T-helper 2 cell treated with Interferon-gamma antibody and Interleukin-4, amounts not matched to agents 100 ng/mL and 5 ng/mL, for 36 hours (primary cell): Measurements from ENCODE around the gene OR8A1. TPM values are rescaled to one million over a fixed set of nuclear protein-coding genes. Genes with fewer than 3 reads are reported as not detected.

Source experiments
- intact Hi-C: fragments of 100-400 bp; cut with micrococcal nuclease; formaldehyde crosslinking; loops from one replicate; pipeline ENCODE4 v1.15.1; 2023
- total RNA-seq: library from RNA; stranded (reverse); gene quantifications from 2 replicates; pipeline ENCODE4 v1.2.3, GENCODE V29; 2022

The OR8A1 gene
- total RNA-seq: not detected in 2 replicates

DNA sequence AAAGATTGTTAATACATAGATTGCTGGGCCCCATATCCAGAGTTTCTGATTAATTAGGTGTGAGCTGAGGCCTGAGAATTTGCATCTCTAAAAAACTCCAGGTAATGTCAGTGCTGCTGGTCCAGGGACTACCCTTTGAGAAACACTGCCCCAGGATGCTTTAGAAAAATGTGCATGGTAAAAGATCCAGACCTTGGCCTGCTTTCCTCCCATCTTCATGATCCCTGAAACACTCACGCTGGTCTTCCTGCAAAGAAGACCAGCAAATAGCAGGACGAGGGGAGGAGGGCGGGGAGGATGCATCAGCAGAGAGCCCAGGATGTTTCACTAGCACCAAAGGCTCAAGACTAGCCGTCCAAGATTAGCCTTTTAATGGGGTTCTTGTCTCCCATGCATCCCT, at the start of gene OR8A1:
Gene OR8A1, plus strand, starts transcription at position 301 of the 400 bp plus-strand sequence. CDS start 123 bp downstream, outside the sequence.
- intact Hi-C loops: no loop called here

DNA sequence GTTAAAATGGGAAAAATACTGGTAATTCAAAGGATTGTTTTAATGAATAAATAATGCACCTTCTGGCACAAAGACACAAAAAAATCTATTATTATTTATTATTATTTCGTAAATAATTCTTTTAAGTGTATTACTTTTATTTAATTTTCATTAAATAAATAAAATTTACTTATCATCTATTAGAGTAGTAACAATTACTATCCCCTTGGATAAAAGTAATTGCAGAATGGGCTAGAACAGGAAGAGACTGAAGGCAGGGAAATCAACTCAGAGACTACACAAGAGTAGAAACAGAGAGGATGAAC, 49.3 kb upstream of the OR8A1 start:
- intact Hi-C loops: no loop called here

DNA sequence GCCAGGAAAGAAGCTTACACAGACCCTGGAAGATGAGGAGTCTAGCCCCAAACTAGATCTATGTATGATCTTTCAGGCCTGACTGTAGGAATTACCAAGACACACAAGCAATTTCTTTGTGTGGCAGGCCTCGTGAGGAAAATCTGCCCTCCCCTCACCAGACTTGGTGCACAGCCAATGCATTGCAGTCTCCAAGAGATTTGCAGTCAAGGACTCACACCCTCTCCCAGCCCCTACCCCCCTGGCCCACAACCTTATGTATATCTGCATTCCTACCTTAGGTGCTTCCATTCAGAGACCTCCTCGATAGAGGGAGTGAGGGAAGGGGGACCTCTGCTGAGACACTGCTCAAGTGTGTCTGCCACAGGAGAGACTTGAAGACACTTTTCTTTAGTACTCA, 36.2 kb upstream of the OR8A1 start:
- intact Hi-C loops: no loop called here

DNA sequence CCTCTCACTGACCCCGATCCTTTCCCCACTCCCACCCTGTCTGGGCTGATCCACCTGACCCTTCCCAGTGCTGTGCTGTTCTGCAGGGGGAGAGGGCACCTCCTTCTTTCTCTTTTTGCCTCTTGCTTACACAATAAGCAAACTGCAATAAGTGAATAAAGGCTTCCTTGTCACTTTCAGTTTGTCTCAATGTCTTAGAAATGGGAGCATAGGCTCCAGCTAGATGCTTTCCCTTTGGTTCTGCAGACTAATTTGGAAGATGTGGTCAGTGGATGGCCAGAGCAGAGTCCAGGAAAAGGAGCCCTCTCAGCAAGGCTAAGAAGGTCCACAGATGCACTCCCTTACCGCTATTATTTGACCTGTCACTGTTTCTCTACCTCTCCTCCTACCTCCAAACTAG, 35.7 kb upstream of the OR8A1 start:
- intact Hi-C loops: no loop called here

DNA sequence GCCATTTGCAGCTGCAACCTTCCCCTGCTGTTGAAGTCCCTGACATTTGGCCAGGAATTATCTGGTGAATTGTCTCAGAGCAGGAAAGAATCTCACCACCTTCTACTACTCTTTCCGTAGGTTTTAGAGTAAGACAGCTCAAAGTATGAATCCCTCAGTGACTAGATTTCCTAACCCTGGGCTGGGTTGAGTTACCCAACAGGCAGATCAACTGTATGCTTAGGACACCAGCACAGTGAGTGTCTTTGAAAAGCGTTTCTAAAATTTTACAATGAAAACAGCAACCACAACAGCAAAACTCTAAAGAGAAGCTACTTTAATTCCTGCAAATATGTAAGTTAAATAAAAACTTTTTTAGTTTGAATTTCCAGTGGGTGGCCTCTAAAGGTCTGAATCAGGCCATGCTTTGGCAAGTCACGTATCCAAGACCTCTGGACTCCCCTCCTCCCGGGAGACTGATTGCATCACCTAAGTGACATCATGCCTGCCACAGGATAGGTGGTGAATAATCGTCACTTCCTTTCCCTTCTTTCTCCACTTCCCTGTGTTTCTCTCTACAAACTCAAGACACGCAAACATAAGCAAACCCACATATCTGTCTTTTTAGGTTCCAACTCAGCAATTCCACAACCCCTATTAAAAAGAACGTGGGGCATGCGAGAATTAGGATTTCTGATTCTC, 34.1 kb upstream of the OR8A1 start:
- intact Hi-C loops: no loop called here

DNA sequence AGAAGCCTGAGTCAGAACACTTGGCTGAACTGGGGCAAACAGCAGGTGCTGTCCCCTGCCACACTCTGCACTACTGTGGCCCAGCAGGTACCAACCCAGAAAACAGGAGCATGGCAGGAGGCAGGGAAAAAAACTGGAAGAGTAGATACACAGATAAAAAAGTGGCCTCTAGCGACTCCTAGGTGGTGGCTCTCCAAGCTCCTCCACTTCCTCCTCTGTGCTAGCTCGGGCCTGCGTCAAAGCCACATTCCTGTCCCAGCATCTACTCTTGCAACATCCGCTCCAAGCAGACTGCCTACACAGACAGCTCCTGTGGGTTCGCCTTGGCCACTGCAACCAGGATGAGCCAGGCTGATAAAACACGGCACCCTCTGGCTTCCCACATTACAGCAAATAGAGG, 33.3 kb upstream of the OR8A1 start:
- intact Hi-C loops: no loop called here

DNA sequence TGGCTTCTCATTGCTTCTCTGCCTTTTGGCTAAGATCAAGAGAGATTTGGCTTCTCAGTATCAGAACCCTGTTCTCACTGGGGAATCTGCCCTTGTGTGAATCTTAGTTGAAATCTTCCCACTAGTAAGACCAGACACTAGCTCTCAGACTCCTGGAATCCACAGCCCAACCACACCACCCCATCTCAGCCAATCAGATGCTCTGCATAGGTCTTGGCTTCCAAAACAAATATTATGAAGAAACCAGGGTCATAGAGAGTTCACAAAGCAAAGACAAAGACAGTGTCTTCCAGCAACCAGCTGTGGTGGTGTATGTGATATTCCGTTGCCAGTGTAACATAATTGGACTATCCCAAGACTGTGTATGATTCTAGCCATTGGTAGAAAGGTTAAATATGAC, 31.8 kb upstream of the OR8A1 start:
- intact Hi-C loops: no loop called here

DNA sequence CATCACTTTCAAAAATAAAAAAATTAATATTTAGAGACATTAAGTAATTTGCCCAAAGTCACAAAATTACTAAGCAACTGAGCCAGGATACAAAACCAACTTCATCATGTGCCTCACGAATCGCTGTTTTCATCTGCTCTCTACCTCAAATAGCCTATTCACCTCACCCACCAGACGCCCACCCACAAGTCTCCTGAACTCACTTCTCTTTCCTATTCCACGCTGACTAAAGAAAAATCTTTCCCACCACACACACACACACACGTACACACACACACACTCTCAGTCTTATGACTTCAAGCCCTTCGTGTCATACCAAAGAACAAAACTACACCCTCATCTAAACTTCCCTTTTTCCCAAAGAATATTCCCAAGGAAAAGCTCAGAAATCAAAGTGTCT, 28.6 kb upstream of the OR8A1 start:
- intact Hi-C loops: no loop called here

DNA sequence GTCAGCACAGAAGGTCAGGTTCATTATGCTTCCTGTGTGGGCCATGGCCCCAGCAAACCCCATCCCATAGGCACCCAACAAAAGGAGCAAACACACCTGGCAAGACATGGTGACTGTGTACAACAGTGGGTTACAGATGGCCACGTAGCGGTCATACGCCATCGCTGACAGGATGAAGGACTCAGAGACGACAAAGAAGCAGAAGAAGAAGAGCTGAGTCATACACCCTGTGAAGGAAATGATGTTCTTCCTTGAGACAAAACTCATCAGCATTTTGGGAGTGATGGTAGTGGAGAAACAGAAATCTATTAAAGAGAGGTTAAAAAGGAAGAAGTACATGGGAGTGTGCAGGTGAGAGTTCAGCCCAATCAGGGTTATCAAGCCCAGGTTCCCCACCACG, 26.7 kb upstream of the OR8A1 start:
- intact Hi-C loops: no loop called here

DNA sequence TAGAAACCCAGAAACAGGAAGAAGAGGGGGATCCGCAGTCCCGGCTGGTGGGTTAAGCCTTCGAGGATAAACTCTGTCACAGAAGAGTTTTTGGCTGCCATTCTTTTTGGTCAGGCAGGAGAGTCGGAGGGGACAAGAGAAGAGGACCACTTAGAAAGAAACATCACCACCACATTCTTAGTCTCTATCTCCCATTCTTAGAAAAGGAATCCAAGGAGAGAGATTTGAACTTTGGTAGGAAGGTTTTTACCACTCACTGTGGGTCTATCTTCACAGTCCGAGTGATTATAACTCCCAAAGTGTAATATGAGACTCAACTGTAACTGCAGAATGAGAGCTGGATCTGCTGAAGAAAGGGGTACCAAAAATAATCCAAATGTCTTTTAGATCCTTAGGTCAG, 26.2 kb upstream of the OR8A1 start, which contains the start of gene OR8B12:
Gene OR8B12, minus strand, starts transcription at position 101 of the 400 bp plus-strand sequence. Its CDS starts 0 bp downstream, at position 101.
- intact Hi-C loops: no loop called here

DNA sequence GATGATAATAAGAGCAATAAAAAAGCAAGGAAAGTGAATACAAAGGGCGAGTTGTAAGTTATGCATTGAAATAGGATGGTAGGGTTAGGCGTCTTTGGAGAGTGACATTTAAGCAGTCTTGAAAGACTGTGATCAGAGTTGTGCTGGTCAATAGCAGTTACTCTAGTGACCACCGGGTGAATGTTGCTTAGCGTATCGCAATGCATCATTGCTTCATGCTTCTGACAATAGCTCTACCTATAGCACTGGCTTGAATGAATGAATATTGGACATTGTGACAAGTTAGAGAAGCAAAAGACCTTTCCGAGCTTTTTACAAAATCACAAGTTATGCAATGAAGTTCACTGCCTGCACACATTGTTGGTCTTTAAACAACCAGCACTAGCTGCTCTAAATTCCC, 18.6 kb upstream of the OR8A1 start:
- intact Hi-C loops: no loop called here

DNA sequence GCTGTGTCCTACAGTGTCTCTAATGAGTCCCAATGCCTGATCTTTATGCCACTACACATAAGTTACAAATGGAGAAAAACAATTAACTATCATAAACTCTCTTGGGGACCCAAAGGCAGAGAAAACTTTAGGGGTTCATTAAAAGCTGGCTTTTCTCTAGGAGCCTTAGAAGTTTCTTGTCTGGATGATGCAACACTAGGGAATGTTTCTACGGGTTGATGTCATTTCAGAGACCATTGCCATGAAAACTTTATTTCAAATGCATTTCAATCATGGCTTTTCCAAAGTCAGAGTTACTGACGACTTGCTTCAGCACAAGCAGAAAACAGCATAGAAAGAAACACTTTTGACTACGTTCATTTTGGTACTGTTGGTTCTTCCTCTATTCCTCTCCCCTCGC, 17.8 kb upstream of the OR8A1 start:
- intact Hi-C loops: no loop called here

DNA sequence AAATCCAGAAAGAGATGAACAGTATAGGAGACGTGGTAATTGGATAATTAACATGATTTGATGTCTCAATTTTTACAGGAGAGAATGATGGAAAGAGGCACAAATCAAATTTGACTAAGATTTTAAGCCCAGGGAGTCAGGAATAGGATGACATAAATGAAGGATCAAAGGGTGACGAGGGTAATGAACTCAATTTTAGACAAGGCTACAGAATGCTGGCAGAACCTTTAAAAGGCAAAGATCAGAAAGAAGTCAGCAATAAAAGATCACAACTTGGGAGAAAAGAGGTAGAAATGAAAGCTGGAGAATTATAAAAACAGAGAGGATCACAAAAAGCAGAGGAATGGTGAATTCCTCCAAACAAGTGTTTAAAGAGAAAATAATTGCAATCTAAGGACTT, 13.0 kb upstream of the OR8A1 start:
- intact Hi-C loops: no loop called here

DNA sequence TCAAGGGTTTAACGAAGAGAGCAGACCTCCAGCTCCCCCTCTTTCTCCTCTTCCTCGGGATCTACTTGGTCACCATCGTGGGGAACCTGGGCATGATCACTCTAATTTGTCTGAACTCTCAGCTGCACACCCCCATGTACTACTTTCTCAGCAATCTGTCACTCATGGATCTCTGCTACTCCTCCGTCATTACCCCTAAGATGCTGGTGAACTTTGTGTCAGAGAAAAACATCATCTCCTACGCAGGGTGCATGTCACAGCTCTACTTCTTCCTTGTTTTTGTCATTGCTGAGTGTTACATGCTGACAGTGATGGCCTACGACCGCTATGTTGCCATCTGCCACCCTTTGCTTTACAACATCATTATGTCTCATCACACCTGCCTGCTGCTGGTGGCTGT, 363 bp downstream of the OR8A1 start:
- intact Hi-C loops: no loop called here

DNA sequence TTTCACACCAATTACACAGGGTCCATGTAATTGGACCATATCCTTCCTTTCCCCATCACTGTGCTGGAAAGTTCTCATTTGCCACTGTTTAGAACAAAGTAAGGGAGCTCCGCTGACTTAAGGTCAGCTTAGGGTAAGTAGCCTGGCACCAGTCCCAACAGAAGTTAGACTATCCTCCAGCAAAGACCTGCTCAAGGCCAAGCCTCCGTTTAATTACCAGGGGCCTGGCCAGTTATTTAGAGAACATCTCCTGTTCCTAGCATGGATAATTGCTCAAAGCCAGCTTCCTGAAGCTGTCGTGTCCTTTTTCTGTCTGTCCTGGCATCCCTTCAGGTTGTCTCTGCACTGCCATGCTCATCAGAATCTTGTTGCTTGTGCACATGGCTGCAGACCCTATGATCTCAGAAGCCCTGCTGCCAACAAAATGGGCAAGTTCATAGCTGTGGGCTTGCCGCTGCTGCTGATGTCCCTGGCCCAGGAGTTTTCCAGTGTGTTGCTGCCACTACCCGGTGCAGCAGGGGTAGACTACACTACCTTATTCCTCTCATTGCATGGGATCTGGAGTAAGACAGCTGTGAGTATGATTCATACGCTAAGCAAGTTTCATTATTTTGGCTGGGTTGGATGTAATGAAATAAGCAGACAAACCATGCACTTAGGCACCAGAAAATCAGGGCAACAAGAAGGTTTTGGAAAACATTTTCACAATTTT, 8.1 kb downstream of the OR8A1 start:
- intact Hi-C loops: no loop called here

DNA sequence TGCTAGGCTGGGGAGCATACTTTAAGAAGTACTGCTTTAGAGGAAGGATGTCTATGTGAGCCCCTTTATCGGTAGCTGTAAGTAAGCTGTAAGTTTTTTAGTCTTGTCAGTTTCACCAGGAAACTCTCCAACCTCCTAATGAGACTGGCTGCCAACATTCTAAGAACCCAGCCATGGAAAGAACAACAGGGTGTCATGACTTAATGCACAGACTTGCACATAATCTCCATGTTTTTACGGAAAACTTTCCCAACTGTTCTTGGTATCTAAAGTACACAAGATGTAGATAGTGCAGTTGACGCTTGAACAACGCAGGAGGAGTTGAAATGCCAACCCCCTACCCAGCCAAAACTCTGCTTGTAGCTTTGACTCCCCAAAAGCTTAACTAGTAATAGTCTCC, 9.0 kb downstream of the OR8A1 start:
- intact Hi-C loops: no loop called here

DNA sequence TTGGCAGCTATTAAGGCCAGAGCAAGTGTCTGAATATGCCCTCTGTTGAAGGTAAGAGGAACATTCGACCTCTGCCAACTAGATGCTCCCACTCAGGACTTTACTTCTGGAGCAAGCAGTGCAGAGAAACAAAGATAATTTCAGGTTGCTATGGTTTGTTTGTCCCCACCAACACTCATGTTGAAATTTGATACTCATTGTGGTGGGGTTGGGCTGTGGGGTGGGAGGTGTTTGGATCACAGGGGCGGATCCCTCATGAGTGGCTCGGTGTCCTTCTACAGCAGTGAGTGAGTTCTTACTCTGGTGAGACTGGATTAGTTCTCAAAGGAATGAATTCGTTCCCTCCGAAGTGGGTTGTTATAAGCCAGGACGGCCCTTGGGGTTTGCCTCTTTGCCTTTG, 12.0 kb downstream of the OR8A1 start:
- intact Hi-C loops: no loop called here

DNA sequence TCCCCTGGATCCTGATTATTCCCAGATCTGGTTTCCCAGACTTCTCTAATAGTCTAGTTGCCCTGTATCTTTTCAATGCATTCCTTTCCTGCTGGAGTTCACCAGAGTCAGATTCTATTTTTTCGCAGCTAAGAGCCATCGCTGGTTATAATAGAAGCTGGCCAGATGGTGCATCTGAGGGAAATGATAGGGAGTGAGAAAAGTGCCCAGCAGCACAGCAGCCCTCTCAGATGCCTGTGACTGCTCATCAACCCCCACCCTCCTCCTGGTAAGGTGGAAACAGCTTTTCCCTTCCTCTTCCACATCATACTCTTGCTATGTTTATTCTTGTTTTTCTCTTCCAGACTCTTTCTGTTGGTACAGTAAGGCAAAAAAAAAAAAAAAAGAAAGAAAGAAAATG, 12.8 kb downstream of the OR8A1 start:
- intact Hi-C loops: no loop called here

DNA sequence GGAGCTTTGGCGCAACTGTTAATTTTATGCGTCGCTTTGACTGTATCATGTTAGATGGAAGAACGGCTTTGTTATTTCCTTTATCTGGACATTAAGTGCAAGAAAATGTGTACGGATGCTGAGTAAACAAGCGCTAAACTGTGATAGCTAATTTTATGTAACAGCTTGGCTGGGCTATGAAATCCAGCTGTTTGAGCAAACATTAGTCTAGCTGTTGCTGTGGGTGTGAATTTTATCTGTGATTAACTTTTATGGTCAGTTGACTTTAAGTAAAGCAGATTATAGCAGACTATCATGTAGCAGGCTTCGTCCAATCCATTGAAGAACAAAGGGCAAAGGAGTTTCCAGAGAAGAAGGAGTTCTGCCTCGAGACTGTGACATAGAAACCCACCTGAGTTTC, 14.0 kb downstream of the OR8A1 start:
- intact Hi-C loops: no loop called here

DNA sequence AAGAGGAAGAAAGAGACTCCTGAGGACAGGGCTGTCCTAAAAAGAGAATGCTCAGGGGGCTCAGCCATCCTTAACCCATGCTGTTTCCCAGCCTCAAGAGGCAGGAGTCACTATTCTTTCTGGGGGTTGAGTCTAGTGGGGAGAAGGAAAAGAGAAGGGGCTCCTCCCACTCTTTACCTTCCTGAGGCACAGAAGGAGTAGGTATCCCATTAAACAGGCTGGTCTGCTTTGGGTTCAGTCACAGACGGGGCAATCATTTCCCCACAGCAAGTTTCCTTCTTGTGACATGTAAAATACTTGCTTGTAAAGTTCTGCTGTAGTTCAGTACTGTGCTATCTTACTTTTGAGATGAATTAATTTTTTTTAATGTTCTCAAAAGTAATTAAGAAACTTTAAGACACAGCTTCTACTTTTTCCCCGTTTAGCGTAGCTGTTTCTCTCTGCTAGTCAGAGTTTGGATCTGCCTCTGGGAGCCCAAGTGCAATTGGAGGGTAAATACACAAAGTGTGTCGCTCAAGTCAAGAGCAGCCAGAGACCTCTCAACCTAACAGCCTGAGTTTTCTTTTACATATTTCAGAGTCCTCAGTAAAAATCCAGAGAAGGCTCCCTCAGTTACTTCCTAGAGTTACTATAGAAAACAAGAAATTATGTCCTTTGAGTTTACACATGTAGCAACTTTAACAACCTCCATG, 15.0 kb downstream of the OR8A1 start:
- intact Hi-C loops: loop anchor here (5.0 kb wide), 1 partner anchor 513 kb away; no protein-coding TSS in a partner anchor

DNA sequence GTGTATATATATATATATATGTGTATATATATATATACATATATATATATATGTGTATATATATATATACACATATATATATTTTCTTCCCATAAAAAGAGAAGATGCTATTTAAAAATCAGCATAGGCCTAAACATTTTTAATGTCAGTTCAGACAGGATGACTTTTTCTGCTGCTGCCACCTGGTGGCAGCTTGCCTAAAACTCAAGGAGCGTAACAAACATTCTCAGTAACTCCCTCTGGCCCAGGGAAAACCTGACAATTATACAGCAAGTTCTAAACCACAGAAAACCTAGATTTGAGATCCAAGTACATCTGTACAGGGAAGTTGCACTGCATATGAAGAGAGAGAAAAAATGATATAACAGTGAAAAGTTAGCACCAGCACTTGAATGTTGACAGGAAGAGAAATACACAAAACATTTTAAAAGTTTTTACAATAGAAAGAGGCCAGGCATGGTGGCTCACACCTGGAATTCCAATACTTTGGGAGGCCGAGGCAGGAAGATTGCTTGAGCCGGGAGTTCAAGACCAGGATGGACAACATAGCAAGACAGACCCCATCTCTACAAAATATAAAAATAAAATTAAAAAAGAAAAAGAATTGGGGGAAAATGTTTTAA, 16.6 kb downstream of the OR8A1 start:
- intact Hi-C loops: loop anchor here (1.0 to 5.0 kb wide), 2 partner anchors 171 to 514 kb away; no protein-coding TSS in a partner anchor

DNA sequence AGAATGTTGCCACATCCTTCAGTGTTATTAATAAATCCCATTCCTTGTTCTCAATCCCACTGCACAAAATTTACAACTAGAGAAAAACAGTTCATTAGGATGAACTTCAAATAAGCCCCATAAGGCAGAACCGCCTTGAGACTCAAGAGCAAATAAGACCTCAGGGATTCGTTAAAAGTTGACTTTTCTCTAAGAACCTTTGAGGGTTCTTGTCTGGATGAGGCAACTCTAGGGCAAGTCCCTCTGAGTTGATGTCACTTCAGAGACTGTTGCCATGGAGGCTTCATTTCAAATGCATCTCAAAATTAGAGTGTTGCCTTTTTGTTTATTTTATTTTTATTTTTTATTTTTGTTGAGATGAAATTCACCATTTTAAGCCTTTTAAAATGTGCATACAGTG, 21.6 kb downstream of the OR8A1 start:
- intact Hi-C loops: no loop called here
